ENCODE results near the gene DGKK.
"Not testable (repeated sequence)": the region's sequence is repeated elsewhere in the genome, so short reads cannot be mapped to it uniquely, and the experiment has no call there.

Gene DGKK

GRCh38 chrX:50375481-50376267, 95.0 kb downstream of the DGKK start:
- no peak for DNase-seq (ENCODE audit: insufficient read length, low spot score)
- TF ChIP-seq POLR2A (IDR thresholded peaks at IDR 0.05; ENCODE audit: low read depth, low read length): no peak
- no peak for TF ChIP-seq SPI1 (IDR thresholded peaks at IDR 0.05; ENCODE audit: low read depth, low read length)
- no peak for TF ChIP-seq POLR2AphosphoS5 (IDR thresholded peaks at IDR 0.05; ENCODE audit: low read depth, low read length)
- TF ChIP-seq POU2F2 (IDR thresholded peaks at IDR 0.05; ENCODE audit: low read depth, low read length): no peak
- TF ChIP-seq PAX5 (IDR thresholded peaks at IDR 0.05; ENCODE audit: insufficient read depth, low read length, severe bottlenecking): no peak
- no peak for TF ChIP-seq TAF1 (IDR thresholded peaks at IDR 0.05; ENCODE audit: low read depth, low read length)
- no peak for FAIRE-seq

- no peak for FAIRE-seq
- TF ChIP-seq PAX5 (IDR thresholded peaks at IDR 0.05; ENCODE audit: insufficient read depth, low read length, severe bottlenecking) (no peak), POLR2AphosphoS5 (IDR thresholded peaks at IDR 0.05; ENCODE audit: low read depth, low read length) (no peak), TAF1 (IDR thresholded peaks at IDR 0.05; ENCODE audit: low read depth, low read length) (no peak), SPI1 (IDR thresholded peaks at IDR 0.05; ENCODE audit: low read depth, low read length) (no peak), POU2F2 (IDR thresholded peaks at IDR 0.05; ENCODE audit: low read depth, low read length) (no peak)
- no peak for DNase-seq (ENCODE audit: insufficient read length, low spot score)
Measured at GRCh38 chrX:50372966-50373365, 97.7 kb downstream of the DGKK start.

- no peak for TF ChIP-seq POLR2AphosphoS5 (IDR thresholded peaks at IDR 0.05; ENCODE audit: low read depth, low read length)
- no peak for TF ChIP-seq TAF1 (IDR thresholded peaks at IDR 0.05; ENCODE audit: low read depth, low read length)
- TF ChIP-seq POU2F2 (IDR thresholded peaks at IDR 0.05; ENCODE audit: low read depth, low read length): no peak
- TF ChIP-seq POLR2A (IDR thresholded peaks at IDR 0.05; ENCODE audit: low read depth, low read length): no peak
- no peak for TF ChIP-seq SPI1 (IDR thresholded peaks at IDR 0.05; ENCODE audit: low read depth, low read length)
- no peak for TF ChIP-seq PAX5 (IDR thresholded peaks at IDR 0.05; ENCODE audit: insufficient read depth, low read length, severe bottlenecking)
- DNase-seq (ENCODE audit: insufficient read length, low spot score) (no peak), FAIRE-seq (no peak)
Measured at GRCh38 chrX:50343917-50344316, 126.7 kb downstream of the DGKK start.

GRCh38 chrX:50333308-50333707, 137.3 kb downstream of the DGKK start:
- DNase-seq (ENCODE audit: insufficient read length, low spot score): no peak
- no peak for FAIRE-seq
- TF ChIP-seq PAX5 (IDR thresholded peaks at IDR 0.05; ENCODE audit: insufficient read depth, low read length, severe bottlenecking) (no peak), POLR2A (IDR thresholded peaks at IDR 0.05; ENCODE audit: low read depth, low read length) (no peak), TAF1 (IDR thresholded peaks at IDR 0.05; ENCODE audit: low read depth, low read length) (no peak), POLR2AphosphoS5 (IDR thresholded peaks at IDR 0.05; ENCODE audit: low read depth, low read length) (no peak), SPI1 (IDR thresholded peaks at IDR 0.05; ENCODE audit: low read depth, low read length) (no peak), POU2F2 (IDR thresholded peaks at IDR 0.05; ENCODE audit: low read depth, low read length) (no peak)

- not testable (repeated sequence) for FAIRE-seq; DNase-seq (ENCODE audit: insufficient read length, low spot score)
Measured at GRCh38 chrX:50332668-50333067, 138.0 kb downstream of the DGKK start.

- no peak for TF ChIP-seq TAF1 (IDR thresholded peaks at IDR 0.05; ENCODE audit: low read depth, low read length)
- TF ChIP-seq POLR2A (IDR thresholded peaks at IDR 0.05; ENCODE audit: low read depth, low read length): no peak
- no peak for TF ChIP-seq POU2F2 (IDR thresholded peaks at IDR 0.05; ENCODE audit: low read depth, low read length)
- no peak for TF ChIP-seq POLR2AphosphoS5 (IDR thresholded peaks at IDR 0.05; ENCODE audit: low read depth, low read length)
- TF ChIP-seq SPI1 (IDR thresholded peaks at IDR 0.05; ENCODE audit: low read depth, low read length): no peak
- no peak for TF ChIP-seq PAX5 (IDR thresholded peaks at IDR 0.05; ENCODE audit: insufficient read depth, low read length, severe bottlenecking)
- DNase-seq (ENCODE audit: insufficient read length, low spot score) (no peak), FAIRE-seq (no peak)
Measured at GRCh38 chrX:50327235-50327634, 143.4 kb downstream of the DGKK start.

Measured in GM12891 (cell line).